Measurements from ENCODE around the gene VPS51.

VPS51 gene

GRCh38 chr11:65100674-65101350 is 4.8 kb downstream of the VPS51 start:
- Histone ChIP-seq H3K79me2 (peaks cover 15% of the 10 kb centered on the region), H3K9me3 (ENCODE audit: control insufficient read depth, low read length) (no peaks in the 10 kb centered on the region), H3K27me3 (ENCODE audit: control insufficient read depth, insufficient read depth, low read length) (no peaks in the 10 kb centered on the region), H2AFZ (no peak overlapping the region), H3K4me1 (peaks cover 10% of the 10 kb centered on the region), H3K36me3 (ENCODE audit: control insufficient read depth, insufficient read depth, low read length) (no peaks in the 10 kb centered on the region), H3K27ac (no peak overlapping the region), H3K4me3 (ENCODE audit: low read depth, low read length) (no peak overlapping the region), H3K9ac (no peak overlapping the region), H3K4me2 (ENCODE audit: low read length) (no peak overlapping the region)
- TF ChIP-seq CTCF (IDR thresholded peaks at IDR 0.05), result no peak

GRCh38 chr11:65102142-65103095 is 6.4 kb downstream of the VPS51 start:
- Histone ChIP-seq H3K27ac (no peak overlapping the region), H3K9me3 (ENCODE audit: control insufficient read depth, low read length) (no peaks in the 10 kb centered on the region), H3K27me3 (ENCODE audit: control insufficient read depth, insufficient read depth, low read length) (no peaks in the 10 kb centered on the region), H3K36me3 (ENCODE audit: control insufficient read depth, insufficient read depth, low read length) (no peaks in the 10 kb centered on the region), H3K79me2 (peaks cover 9% of the 10 kb centered on the region), H3K4me3 (ENCODE audit: low read depth, low read length) (no peak overlapping the region), H3K4me2 (ENCODE audit: low read length) (no peak overlapping the region), H2AFZ (no peak overlapping the region), H3K4me1 (peaks cover 6% of the 10 kb centered on the region), H3K9ac (no peak overlapping the region)
- no peak for TF ChIP-seq CTCF (IDR thresholded peaks at IDR 0.05)

- no peaks in the 10 kb centered on the region for H3K36me3 ChIP-seq (ENCODE audit: control insufficient read depth, insufficient read depth, low read length)
- H3K9ac ChIP-seq, result no peak overlapping the region
- TF ChIP-seq CTCF (IDR thresholded peaks at IDR 0.05), result no peak
- peak overlapping the region; percentile 31 for H3K4me2 ChIP-seq (ENCODE audit: low read length)
- peaks cover 6% of the 10 kb centered on the region for H3K4me1 ChIP-seq
- peak overlapping the region; percentile 74 for H3K27ac ChIP-seq
- H3K4me3 ChIP-seq (ENCODE audit: low read depth, low read length), result peak overlapping the region; percentile 11
- peaks cover 7% of the 10 kb centered on the region for H3K79me2 ChIP-seq
- H3K27me3 ChIP-seq (ENCODE audit: control insufficient read depth, insufficient read depth, low read length), result no peaks in the 10 kb centered on the region
- H2AFZ ChIP-seq, result no peak overlapping the region
- no peaks in the 10 kb centered on the region for H3K9me3 ChIP-seq (ENCODE audit: control insufficient read depth, low read length)
These were observed 7.5 kb downstream of the VPS51 start for GRCh38 chr11:65103476-65103875.

- peaks cover 3% of the 10 kb centered on the region for H3K79me2 ChIP-seq
- no peaks in the 10 kb centered on the region for H3K27me3 ChIP-seq (ENCODE audit: control insufficient read depth, insufficient read depth, low read length)
- H3K9ac ChIP-seq, result no peak overlapping the region
- H3K36me3 ChIP-seq (ENCODE audit: control insufficient read depth, insufficient read depth, low read length), result no peaks in the 10 kb centered on the region
- no peak for TF ChIP-seq CTCF (IDR thresholded peaks at IDR 0.05)
- H3K27ac ChIP-seq, result peak overlapping the region; percentile 74
- H3K9me3 ChIP-seq (ENCODE audit: control insufficient read depth, low read length), result no peaks in the 10 kb centered on the region
- H2AFZ ChIP-seq, result no peak overlapping the region
- H3K4me2 ChIP-seq (ENCODE audit: low read length), result peak overlapping the region; percentile 53
- peak overlapping the region; percentile 37 for H3K4me3 ChIP-seq (ENCODE audit: low read depth, low read length)
- H3K4me1 ChIP-seq, result peaks cover 6% of the 10 kb centered on the region
These were observed 8.6 kb downstream of the VPS51 start for GRCh38 chr11:65104628-65105027.
